ENCODE data around the gene COL6A5.

COL6A5 gene

GRCh38 chr3:130379274-130379673 lies 33.8 kb downstream of the COL6A5 start:
- Histone ChIP-seq H4K20me1 (ENCODE audit: insufficient read depth, low read length) (no peaks in the 10 kb centered on the region), H3K27me3 (ENCODE audit: insufficient read depth, low read length) (no peaks in the 10 kb centered on the region), H3K36me3 (ENCODE audit: insufficient read depth, low read length) (no peaks in the 10 kb centered on the region), H3F3A (ENCODE audit: insufficient read depth, low read length) (no peaks in the 10 kb centered on the region), H3K27ac (ENCODE audit: low read depth, low read length, poor library complexity, severe bottlenecking) (no peak overlapping the region), H3K9me3 (ENCODE audit: low read length) (no peaks in the 10 kb centered on the region), H3K4me3 (ENCODE audit: low read depth, low read length, poor library complexity, severe bottlenecking) (no peak overlapping the region), H3K4me1 (ENCODE audit: insufficient read depth, low read length, severe bottlenecking) (no peaks in the 10 kb centered on the region), H2AFZ (ENCODE audit: low read length) (no peak overlapping the region), H3K4me2 (ENCODE audit: low read length) (no peak overlapping the region), H3K9me2 (ENCODE audit: low read depth, low read length) (no peaks in the 10 kb centered on the region), H3K9ac (ENCODE audit: low read length) (no peak overlapping the region), H3K79me2 (ENCODE audit: insufficient read depth, low read length) (no peaks in the 10 kb centered on the region)
- TF ChIP-seq CTCF (IDR thresholded peaks at IDR 0.05; ENCODE audit: low read length) (no peak), EZH2 (IDR thresholded peaks at IDR 0.05; ENCODE audit: borderline replicate concordance, low read length) (no peak)

GRCh38 chr3:130380398-130380797 lies 34.9 kb downstream of the COL6A5 start:
- no peak for TF ChIP-seq EZH2 (IDR thresholded peaks at IDR 0.05; ENCODE audit: borderline replicate concordance, low read length)
- TF ChIP-seq CTCF (IDR thresholded peaks at IDR 0.05; ENCODE audit: low read length) = no peak
- no peaks in the 10 kb centered on the region for H3K36me3 ChIP-seq (ENCODE audit: insufficient read depth, low read length)
- no peaks in the 10 kb centered on the region for H3K79me2 ChIP-seq (ENCODE audit: insufficient read depth, low read length)
- H4K20me1 ChIP-seq (ENCODE audit: insufficient read depth, low read length) = no peaks in the 10 kb centered on the region
- no peaks in the 10 kb centered on the region for H3K9me2 ChIP-seq (ENCODE audit: low read depth, low read length)
- no peak overlapping the region for H3K9ac ChIP-seq (ENCODE audit: low read length)
- no peaks in the 10 kb centered on the region for H3K27me3 ChIP-seq (ENCODE audit: insufficient read depth, low read length)
- no peaks in the 10 kb centered on the region for H3K9me3 ChIP-seq (ENCODE audit: low read length)
- H2AFZ ChIP-seq (ENCODE audit: low read length) = no peak overlapping the region
- no peak overlapping the region for H3K4me2 ChIP-seq (ENCODE audit: low read length)
- no peak overlapping the region for H3K27ac ChIP-seq (ENCODE audit: low read depth, low read length, poor library complexity, severe bottlenecking)
- H3K4me3 ChIP-seq (ENCODE audit: low read depth, low read length, poor library complexity, severe bottlenecking) = no peak overlapping the region
- H3K4me1 ChIP-seq (ENCODE audit: insufficient read depth, low read length, severe bottlenecking) = no peaks in the 10 kb centered on the region
- H3F3A ChIP-seq (ENCODE audit: insufficient read depth, low read length) = no peaks in the 10 kb centered on the region

- H3K9me3 ChIP-seq (ENCODE audit: low read length) = no peaks in the 10 kb centered on the region
- no peaks in the 10 kb centered on the region for H4K20me1 ChIP-seq (ENCODE audit: insufficient read depth, low read length)
- H3K36me3 ChIP-seq (ENCODE audit: insufficient read depth, low read length) = no peaks in the 10 kb centered on the region
- no peak overlapping the region for H3K27ac ChIP-seq (ENCODE audit: low read depth, low read length, poor library complexity, severe bottlenecking)
- no peaks in the 10 kb centered on the region for H3K4me1 ChIP-seq (ENCODE audit: insufficient read depth, low read length, severe bottlenecking)
- no peak for TF ChIP-seq CTCF (IDR thresholded peaks at IDR 0.05; ENCODE audit: low read length)
- no peak for TF ChIP-seq EZH2 (IDR thresholded peaks at IDR 0.05; ENCODE audit: borderline replicate concordance, low read length)
- H3K4me2 ChIP-seq (ENCODE audit: low read length) = no peak overlapping the region
- no peaks in the 10 kb centered on the region for H3K79me2 ChIP-seq (ENCODE audit: insufficient read depth, low read length)
- no peaks in the 10 kb centered on the region for H3F3A ChIP-seq (ENCODE audit: insufficient read depth, low read length)
- no peaks in the 10 kb centered on the region for H3K9me2 ChIP-seq (ENCODE audit: low read depth, low read length)
- no peak overlapping the region for H2AFZ ChIP-seq (ENCODE audit: low read length)
- H3K27me3 ChIP-seq (ENCODE audit: insufficient read depth, low read length) = no peaks in the 10 kb centered on the region
- H3K9ac ChIP-seq (ENCODE audit: low read length) = no peak overlapping the region
- no peak overlapping the region for H3K4me3 ChIP-seq (ENCODE audit: low read depth, low read length, poor library complexity, severe bottlenecking)
Measured at GRCh38 chr3:130383424-130383823, 38.0 kb downstream of the COL6A5 start.

Data from OCI-LY1 (cell line).